H1 (cell line): Measurements from ENCODE around the gene DNAJB11. TPM values are rescaled to one million over a fixed set of nuclear protein-coding genes. Genes with fewer than 3 reads are reported as not detected.

ENCODE experiments used
- EGR1 ChIP-seq: IDR thresholded peaks from 2 replicates; pipeline ENCODE4 v1.6.1; 2011; ENCODE audit warnings: low read depth, low read length, borderline replicate concordance
- polyA plus RNA-seq, 7 experiments: library from polyadenylated mRNA; depleted of rRNA in 3 of 7; stranded (reverse) in 5 of 7; unstranded in 2 of 7; fragments of >200 nt in 5 of 7; fragments of 200-250 nt in 2 of 7; gene quantifications; 1 replicate in 5 of 7; 2 replicates in 1 of 7; 4 replicates in 1 of 7; pipeline versions ENCODE4 v1.2.1 to v1.2.3, GENCODE V29; 2011 to 2013; ENCODE audit warnings: missing spikeins in 2 of 7, mixed read lengths in 2 of 7
- total RNA-seq: library from RNA; stranded (reverse); fragmentation: NEBNext Ultra II Directional; extraction: Animal tissue kit (Norgen Biotek cat#: 25700); gene quantifications from 2 replicates; pipeline ENCODE4 v1.2.1, GENCODE V29; 2021

The DNAJB11 gene
- total and polyA plus RNA-seq, 2 of the 8 experiments (the other 6 are each of a cell fraction or from before 2014, with no cell fraction given) = 14.6 to 63.9 TPM

- TF ChIP-seq EGR1 = no peak
- TF ChIP-seq, all 59 proteins: peak for 0
Measured at GRCh38 chr3:186627852-186628414, 57.4 kb downstream of the DNAJB11 start (continued).
